SK-N-SH treated with all-trans-retinoic acid at 6 μM for 48 hours (cell line): ENCODE results near the gene CKAP4.

Experiments
- ATAC-seq: fragments of 200-7000 bp; cut with Tn5 transposase; 3 replicates; pipeline ENCODE4 v1.9.1; 2020; ENCODE audit warnings: mild to moderate bottlenecking, moderate library complexity
- ARNTL ChIP-seq: fragments of 450-650 bp; formaldehyde crosslinking; IDR thresholded peaks from 2 replicates; pipeline ENCODE4 v1.5.0; 2020; ENCODE audit warnings: low read depth, mild to moderate bottlenecking, moderate library complexity, borderline replicate concordance
- BACH2 ChIP-seq: fragments of 250-450 bp; sonication (Bioruptor Pico); IDR thresholded peaks from 2 replicates; pipeline ENCODE4 v1.9.0; 2021; ENCODE audit warnings: mild to moderate bottlenecking, borderline replicate concordance
- CSDC2 ChIP-seq: fragments of 250-450 bp; sonication (Bioruptor Pico); IDR thresholded peaks from 2 replicates; pipeline ENCODE4 v1.5.0; 2020; ENCODE audit warnings: mild to moderate bottlenecking, moderate library complexity
- CSRNP3 ChIP-seq: fragments of 250-450 bp; sonication (Bioruptor Pico); IDR thresholded peaks from 2 replicates; pipeline ENCODE4 v1.5.1; 2021; ENCODE audit warnings: mild to moderate bottlenecking, moderate library complexity
- ESRRG ChIP-seq: fragments of 250-450 bp; sonication (Bioruptor Pico); IDR thresholded peaks from 2 replicates; pipeline ENCODE4 v1.6.1; 2021; ENCODE audit warnings: mild to moderate bottlenecking
- GLIS3 ChIP-seq: fragments of 250-450 bp; sonication (Bioruptor Pico); IDR thresholded peaks from 2 replicates; pipeline ENCODE4 v1.5.0; 2020; ENCODE audit warnings: mild to moderate bottlenecking, moderate library complexity
- OSR1 ChIP-seq: fragments of 250-450 bp; sonication (Bioruptor Pico); IDR thresholded peaks from 2 replicates; pipeline ENCODE4 v1.8.0; 2022; ENCODE audit warnings: moderate library complexity, mild to moderate bottlenecking, inconsistent platforms
- PATZ1 ChIP-seq: fragments of 250-450 bp; sonication (Bioruptor Pico); IDR thresholded peaks from 2 replicates; pipeline ENCODE4 v1.8.0; 2020; ENCODE audit warnings: mild to moderate bottlenecking, moderate library complexity, borderline replicate concordance
- POU6F1 ChIP-seq: fragments of 250-450 bp; sonication (Bioruptor Pico); IDR thresholded peaks from 2 replicates; pipeline ENCODE4 v1.8.0; 2021; ENCODE audit warnings: low read depth, mild to moderate bottlenecking, moderate library complexity, borderline replicate concordance
- PPARA ChIP-seq: fragments of 250-450 bp; sonication (Bioruptor Pico); IDR thresholded peaks from 2 replicates; pipeline ENCODE4 v1.5.0; 2020; ENCODE audit warnings: mild to moderate bottlenecking, borderline replicate concordance
- RARB ChIP-seq: fragments of 250-450 bp; sonication (Bioruptor Pico); IDR thresholded peaks from 2 replicates; pipeline ENCODE4 v1.8.0; 2021; ENCODE audit warnings: mild to moderate bottlenecking, moderate library complexity
- SNAI2 ChIP-seq: fragments of 250-450 bp; sonication (Bioruptor Pico); IDR thresholded peaks from 2 replicates; pipeline ENCODE4 v1.5.0; 2020; ENCODE audit warnings: mild to moderate bottlenecking, moderate library complexity
- TCF4 ChIP-seq: fragments of 250-450 bp; sonication (Bioruptor Pico); IDR thresholded peaks from 2 replicates; pipeline ENCODE4 v1.8.0; 2021; ENCODE audit warnings: mild to moderate bottlenecking, moderate library complexity, borderline replicate concordance
- TOX ChIP-seq: fragments of 250-450 bp; sonication (Bioruptor Pico); IDR thresholded peaks from 2 replicates; pipeline ENCODE4 v1.8.0; 2021; ENCODE audit warnings: mild to moderate bottlenecking, moderate library complexity, borderline replicate concordance
- TSHZ2 ChIP-seq: fragments of 250-450 bp; sonication (Bioruptor Pico); IDR thresholded peaks from 2 replicates; pipeline ENCODE4 v1.5.0; 2020; ENCODE audit warnings: mild to moderate bottlenecking, moderate library complexity
- ZC3H10 ChIP-seq: fragments of 250-450 bp; sonication (Bioruptor Pico); IDR thresholded peaks from 2 replicates; pipeline ENCODE4 v1.5.1; 2021; ENCODE audit warnings: mild to moderate bottlenecking, moderate library complexity
- ZFP30 ChIP-seq: fragments of 450-650 bp; formaldehyde crosslinking; IDR thresholded peaks from 2 replicates; pipeline ENCODE4 v1.5.0; 2022; ENCODE audit warnings: mild to moderate bottlenecking, moderate library complexity
- ZNF565 ChIP-seq: fragments of 450-650 bp; formaldehyde crosslinking; conservative IDR thresholded peaks from 2 replicates; pipeline ENCODE4 v1.5.0; 2020; ENCODE audit warnings: low read depth, mild to moderate bottlenecking, moderate library complexity
- ZNF70 ChIP-seq: fragments of 450-650 bp; formaldehyde crosslinking; IDR thresholded peaks from 2 replicates; pipeline ENCODE4 v1.5.0; 2020; ENCODE audit warnings: mild to moderate bottlenecking, moderate library complexity
- ZNF8 ChIP-seq: fragments of 450-650 bp; formaldehyde crosslinking; IDR thresholded peaks from 2 replicates; pipeline ENCODE4 v1.5.0; 2020; ENCODE audit warnings: mild to moderate bottlenecking, moderate library complexity
- TF ChIP-seq, protein P1 (sequence below): fragments of 250-450 bp; sonication (Bioruptor Pico); IDR thresholded peaks from 2 replicates; pipeline ENCODE4 v1.5.1; 2020; ENCODE audit warnings: low read depth, mild to moderate bottlenecking, moderate library complexity

The CKAP4 gene

DNA sequence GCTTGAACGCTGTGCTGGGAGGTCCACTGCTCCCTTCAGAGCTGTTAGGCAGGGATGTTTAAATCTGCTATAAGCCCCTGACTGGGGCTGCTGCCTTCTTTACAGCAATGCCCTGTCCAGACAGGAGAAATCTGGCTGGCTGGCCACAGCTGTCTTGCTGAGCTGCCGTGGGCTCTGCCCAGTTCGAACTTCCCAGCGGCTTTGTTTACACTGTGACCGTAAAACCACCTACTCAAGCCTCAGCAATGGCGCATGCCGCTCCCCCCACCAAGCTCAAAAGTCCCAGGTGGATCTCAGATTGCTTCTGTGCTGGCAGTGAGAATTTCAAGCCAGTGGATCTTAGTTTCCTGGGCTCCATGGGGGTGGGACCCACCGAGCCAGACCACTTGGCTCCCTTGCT lies 35.8 kb downstream of the CKAP4 start:
- no peak for ATAC-seq
- no peak for TF ChIP-seq PATZ1 (CRISPR knock-in tag)
- no peak for TF ChIP-seq ZNF8
- TF ChIP-seq ZNF565, result no peak
- TF ChIP-seq RARB, result no peak
- no peak for TF ChIP-seq TOX (CRISPR knock-in tag)
- no peak for TF ChIP-seq POU6F1 (CRISPR knock-in tag)
- no peak for TF ChIP-seq ZFP30 (CRISPR knock-in tag)
- no peak for TF ChIP-seq TSHZ2 (CRISPR knock-in tag)
- no peak for TF ChIP-seq GLIS3
- no peak for TF ChIP-seq ARNTL (CRISPR knock-in tag)

- ATAC-seq, result peak; percentile 92
- TF ChIP-seq OSR1 (CRISPR knock-in tag), result no peak
- no peak for TF ChIP-seq ARNTL (CRISPR knock-in tag)
- TF ChIP-seq BACH2 (CRISPR knock-in tag), result no peak
- no peak for TF ChIP-seq ZC3H10
- no peak for TF ChIP-seq CSRNP3 (CRISPR knock-in tag)
- TF ChIP-seq PATZ1 (CRISPR knock-in tag), result no peak
- no peak for TF ChIP-seq SNAI2 (CRISPR knock-in tag)
- no peak for TF ChIP-seq ESRRG (CRISPR knock-in tag)
- no peak for TF ChIP-seq ZFP30 (CRISPR knock-in tag)
- TF ChIP-seq TOX (CRISPR knock-in tag), result no peak
- no peak for TF ChIP-seq ZNF565
- no peak for TF ChIP-seq RARB
- TF ChIP-seq CSDC2 (CRISPR knock-in tag), result no peak
- TF ChIP-seq, protein P1, sequence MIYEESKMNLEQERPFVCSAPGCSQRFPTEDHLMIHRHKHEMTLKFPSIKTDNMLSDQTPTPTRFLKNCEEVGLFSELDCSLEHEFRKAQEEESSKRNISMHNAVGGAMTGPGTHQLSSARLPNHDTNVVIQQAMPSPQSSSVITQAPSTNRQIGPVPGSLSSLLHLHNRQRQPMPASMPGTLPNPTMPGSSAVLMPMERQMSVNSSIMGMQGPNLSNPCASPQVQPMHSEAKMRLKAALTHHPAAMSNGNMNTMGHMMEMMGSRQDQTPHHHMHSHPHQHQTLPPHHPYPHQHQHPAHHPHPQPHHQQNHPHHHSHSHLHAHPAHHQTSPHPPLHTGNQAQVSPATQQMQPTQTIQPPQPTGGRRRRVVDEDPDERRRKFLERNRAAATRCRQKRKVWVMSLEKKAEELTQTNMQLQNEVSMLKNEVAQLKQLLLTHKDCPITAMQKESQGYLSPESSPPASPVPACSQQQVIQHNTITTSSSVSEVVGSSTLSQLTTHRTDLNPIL (CRISPR knock-in tag), result no peak
- TF ChIP-seq PPARA (CRISPR knock-in tag), result no peak
- TF ChIP-seq POU6F1 (CRISPR knock-in tag), result no peak
- TF ChIP-seq TCF4 (CRISPR knock-in tag), result no peak
- TF ChIP-seq ZNF70 (CRISPR knock-in tag), result no peak
These were observed 42.4 kb downstream of the CKAP4 start for GRCh38 chr12:106205208-106206069.
